HepG2 (cell line): ENCODE results near the gene KIF22. TPM values are rescaled to one million over a fixed set of nuclear protein-coding genes. Genes with fewer than 3 reads are reported as not detected.

Source experiments
- HOXD1 ChIP-seq: sonication (generic); formaldehyde crosslinking; IDR thresholded peaks from 2 replicates; pipeline ENCODE4 v1.5.0; 2020; ENCODE audit warnings: missing genetic modification reagents
- ISX ChIP-seq: sonication (generic); formaldehyde crosslinking; conservative IDR thresholded peaks from 2 replicates; pipeline ENCODE4 v1.5.0; 2020; ENCODE audit warnings: missing genetic modification reagents
- MED1 ChIP-seq: sonication (generic); formaldehyde crosslinking; IDR thresholded peaks from 2 replicates; pipeline ENCODE4 v1.4.0; 2020; ENCODE audit warnings: missing genetic modification reagents
- MXI1 ChIP-seq: IDR thresholded peaks from 3 replicates; pipeline ENCODE4 v1.6.1; 2012; ENCODE audit warnings: low read depth, low read length, inconsistent platforms, borderline replicate concordance
- NFKB2 ChIP-seq: sonication (generic); formaldehyde crosslinking; IDR thresholded peaks from 2 replicates; pipeline ENCODE4 v1.4.0; 2020; ENCODE audit warnings: missing genetic modification reagents, borderline replicate concordance
- NFKBIZ ChIP-seq: IDR thresholded peaks from 2 replicates; pipeline ENCODE4 v1.6.1; 2018; ENCODE audit warnings: missing genetic modification reagents, missing compliant biosample characterization
- NR2F2 ChIP-seq: IDR thresholded peaks from 2 replicates; pipeline ENCODE4 v1.6.1; 2012; ENCODE audit warnings: low read depth, inconsistent platforms, borderline replicate concordance
- ZFYVE20 ChIP-seq: sonication (generic); formaldehyde crosslinking; IDR thresholded peaks from 2 replicates; pipeline ENCODE4 v1.8.0; 2023; ENCODE audit warnings: low read depth, mild to moderate bottlenecking, moderate library complexity, missing genetic modification reagents, borderline replicate concordance
- ZNF24 ChIP-seq: fragments of 450-650 bp; IDR thresholded peaks from 2 replicates; pipeline ENCODE4 v1.6.1; 2017; ENCODE audit warnings: antibody characterized with exemption, mild to moderate bottlenecking
- ZNF317 ChIP-seq: sonication (generic); formaldehyde crosslinking; IDR thresholded peaks from 2 replicates; pipeline ENCODE4 v1.5.0; 2020; ENCODE audit warnings: mild to moderate bottlenecking, missing genetic modification reagents
- ZNF333 ChIP-seq: sonication (generic); formaldehyde crosslinking; IDR thresholded peaks from 2 replicates; pipeline ENCODE4 v1.4.0; 2020; ENCODE audit warnings: mild to moderate bottlenecking, missing genetic modification reagents, borderline replicate concordance
- ZNF335 ChIP-seq: sonication (generic); formaldehyde crosslinking; IDR thresholded peaks from 2 replicates; pipeline ENCODE4 v1.4.0; 2020; ENCODE audit warnings: missing genetic modification reagents
- ZNF510 ChIP-seq: sonication (generic); formaldehyde crosslinking; IDR thresholded peaks from 2 replicates; pipeline ENCODE4 v1.4.0; 2020; ENCODE audit warnings: low read depth, mild to moderate bottlenecking, missing genetic modification reagents
- ZNF678 ChIP-seq: sonication (generic); formaldehyde crosslinking; IDR thresholded peaks from 2 replicates; pipeline ENCODE4 v1.4.0; 2020; ENCODE audit warnings: mild to moderate bottlenecking, missing genetic modification reagents
- ZNF792 ChIP-seq: IDR thresholded peaks from 2 replicates; pipeline ENCODE4 v1.6.1; 2016
- polyA plus RNA-seq, 8 experiments: library from polyadenylated mRNA; depleted of rRNA in 3 of 8; stranded (reverse) in 7 of 8; unstranded in 1 of 8; fragments of >200 nt; fragmentation: Illumina TruSeq in 4 of 8; extraction: Trizol in 4 of 8; gene quantifications; 2 replicates each; pipeline versions ENCODE4 v1.2.1 to v1.2.3, GENCODE V29; 2011 to 2016; ENCODE audit warnings: low read depth in 4 of 8, missing spikeins in 1 of 8, mixed read lengths in 1 of 8; ENCODE audit not compliant: insufficient read depth in 1 of 8
- total RNA-seq, 5 experiments: library from RNA; depleted of rRNA; stranded (reverse); fragments of >200 nt; fragmentation: Illumina TruSeq; extraction: Trizol; gene quantifications; 2 replicates each; pipeline ENCODE4 v1.2.3, GENCODE V29; 2016; ENCODE audit warnings: low read depth in 1 of 5
- TF ChIP-seq, protein P1 (sequence below): sonication (generic); formaldehyde crosslinking; IDR thresholded peaks from 2 replicates; pipeline ENCODE4 v1.8.0; 2022; ENCODE audit warnings: mild to moderate bottlenecking, missing genetic modification reagents, moderate library complexity
- TF ChIP-seq, protein P2 (sequence below): sonication (generic); formaldehyde crosslinking; IDR thresholded peaks from 2 replicates; pipeline ENCODE4 v1.5.1; 2020; ENCODE audit warnings: missing genetic modification reagents, mild to moderate bottlenecking, borderline replicate concordance
- TF ChIP-seq, protein P3 (sequence below): IDR thresholded peaks from 2 replicates; pipeline ENCODE4 v1.6.1; 2018; ENCODE audit warnings: missing genetic modification reagents
- TF ChIP-seq, protein P4 (sequence below): IDR thresholded peaks from 2 replicates; pipeline ENCODE4 v1.6.1; 2016; ENCODE audit warnings: low read depth, borderline replicate concordance
- TF ChIP-seq, protein P5 (sequence below): IDR thresholded peaks from 2 replicates; pipeline ENCODE4 v1.6.1; 2018; ENCODE audit warnings: missing genetic modification reagents, mild to moderate bottlenecking, missing compliant biosample characterization
- TF ChIP-seq, protein P6 (sequence below): IDR thresholded peaks from 2 replicates; pipeline ENCODE4 v1.6.1; 2016

The KIF22 gene
- total and polyA plus RNA-seq, 2 of the 13 experiments (the other 11 are each of a cell fraction or from before 2014, with no cell fraction given): 95.8 to 118 TPM

DNA sequence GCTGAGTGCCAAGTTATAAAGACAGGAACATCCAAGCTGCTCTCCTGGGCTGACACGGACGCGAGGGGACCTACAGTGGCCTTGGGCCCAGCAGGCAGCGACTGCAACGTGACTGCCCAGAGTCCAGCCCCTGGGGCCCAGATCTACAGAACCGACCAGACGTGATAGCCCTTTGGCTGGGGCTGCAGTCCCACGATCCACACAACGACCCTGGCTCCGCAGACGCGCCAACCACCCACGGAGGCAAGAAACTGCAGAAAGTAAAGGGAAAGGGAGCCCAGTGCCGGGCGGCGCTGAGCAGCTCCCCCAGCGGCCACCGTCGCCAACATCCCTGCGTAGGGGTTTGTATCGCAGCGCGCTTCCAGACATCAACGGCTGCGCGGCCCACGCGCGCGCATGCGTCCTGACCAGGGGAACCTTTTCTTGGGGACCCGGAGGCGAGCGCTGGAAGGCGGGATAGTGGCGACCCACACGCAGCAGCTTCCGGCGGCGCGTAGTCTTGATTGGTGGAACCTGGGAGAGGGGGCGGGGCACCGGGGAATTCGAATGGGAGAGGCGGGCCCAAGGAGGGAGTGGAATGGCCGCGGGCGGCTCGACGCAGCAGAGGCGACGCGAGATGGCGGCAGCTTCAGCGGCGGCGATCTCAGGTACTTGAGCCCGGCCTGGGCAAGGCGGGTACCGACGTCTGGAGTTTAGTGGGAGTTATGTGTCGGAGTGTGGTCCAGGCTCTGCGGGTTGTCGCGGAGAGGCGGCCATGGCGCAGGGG lies at the start of gene KIF22 (continued):
- TF ChIP-seq, protein P1, sequence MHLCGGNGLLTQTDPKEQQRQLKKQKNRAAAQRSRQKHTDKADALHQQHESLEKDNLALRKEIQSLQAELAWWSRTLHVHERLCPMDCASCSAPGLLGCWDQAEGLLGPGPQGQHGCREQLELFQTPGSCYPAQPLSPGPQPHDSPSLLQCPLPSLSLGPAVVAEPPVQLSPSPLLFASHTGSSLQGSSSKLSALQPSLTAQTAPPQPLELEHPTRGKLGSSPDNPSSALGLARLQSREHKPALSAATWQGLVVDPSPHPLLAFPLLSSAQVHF (CRISPR knock-in tag): peak; percentile 67
- TF ChIP-seq ZNF317 (CRISPR knock-in tag): peak; percentile 80
- TF ChIP-seq NFKBIZ (CRISPR knock-in tag): no peak
- TF ChIP-seq ZFYVE20 (CRISPR knock-in tag): no peak; the same call in 1 of the 2 replicates
- TF ChIP-seq, protein P2, sequence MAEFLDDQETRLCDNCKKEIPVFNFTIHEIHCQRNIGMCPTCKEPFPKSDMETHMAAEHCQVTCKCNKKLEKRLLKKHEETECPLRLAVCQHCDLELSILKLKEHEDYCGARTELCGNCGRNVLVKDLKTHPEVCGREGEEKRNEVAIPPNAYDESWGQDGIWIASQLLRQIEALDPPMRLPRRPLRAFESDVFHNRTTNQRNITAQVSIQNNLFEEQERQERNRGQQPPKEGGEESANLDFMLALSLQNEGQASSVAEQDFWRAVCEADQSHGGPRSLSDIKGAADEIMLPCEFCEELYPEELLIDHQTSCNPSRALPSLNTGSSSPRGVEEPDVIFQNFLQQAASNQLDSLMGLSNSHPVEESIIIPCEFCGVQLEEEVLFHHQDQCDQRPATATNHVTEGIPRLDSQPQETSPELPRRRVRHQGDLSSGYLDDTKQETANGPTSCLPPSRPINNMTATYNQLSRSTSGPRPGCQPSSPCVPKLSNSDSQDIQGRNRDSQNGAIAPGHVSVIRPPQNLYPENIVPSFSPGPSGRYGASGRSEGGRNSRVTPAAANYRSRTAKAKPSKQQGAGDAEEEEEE (CRISPR knock-in tag): no peak
- TF ChIP-seq NR2F2: no peak; the same call in 1 of the 2 replicates
- TF ChIP-seq HOXD1 (CRISPR knock-in tag): peak; percentile 64
- TF ChIP-seq MXI1: peak; percentile 92
- TF ChIP-seq ISX (CRISPR knock-in tag): 0 out of 2 replicates have a peak, but pooled peaks have one; percentile 52
- TF ChIP-seq, protein P3, sequence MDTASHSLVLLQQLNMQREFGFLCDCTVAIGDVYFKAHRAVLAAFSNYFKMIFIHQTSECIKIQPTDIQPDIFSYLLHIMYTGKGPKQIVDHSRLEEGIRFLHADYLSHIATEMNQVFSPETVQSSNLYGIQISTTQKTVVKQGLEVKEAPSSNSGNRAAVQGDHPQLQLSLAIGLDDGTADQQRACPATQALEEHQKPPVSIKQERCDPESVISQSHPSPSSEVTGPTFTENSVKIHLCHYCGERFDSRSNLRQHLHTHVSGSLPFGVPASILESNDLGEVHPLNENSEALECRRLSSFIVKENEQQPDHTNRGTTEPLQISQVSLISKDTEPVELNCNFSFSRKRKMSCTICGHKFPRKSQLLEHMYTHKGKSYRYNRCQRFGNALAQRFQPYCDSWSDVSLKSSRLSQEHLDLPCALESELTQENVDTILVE (CRISPR knock-in tag): peak; percentile 78
- TF ChIP-seq, protein P4, sequence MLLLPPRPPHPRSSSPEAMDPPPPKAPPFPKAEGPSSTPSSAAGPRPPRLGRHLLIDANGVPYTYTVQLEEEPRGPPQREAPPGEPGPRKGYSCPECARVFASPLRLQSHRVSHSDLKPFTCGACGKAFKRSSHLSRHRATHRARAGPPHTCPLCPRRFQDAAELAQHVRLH: peak; percentile 95; the same call in 1 of the 2 replicates
- TF ChIP-seq MED1 (CRISPR knock-in tag): peak; percentile 86
- TF ChIP-seq, protein P5, sequence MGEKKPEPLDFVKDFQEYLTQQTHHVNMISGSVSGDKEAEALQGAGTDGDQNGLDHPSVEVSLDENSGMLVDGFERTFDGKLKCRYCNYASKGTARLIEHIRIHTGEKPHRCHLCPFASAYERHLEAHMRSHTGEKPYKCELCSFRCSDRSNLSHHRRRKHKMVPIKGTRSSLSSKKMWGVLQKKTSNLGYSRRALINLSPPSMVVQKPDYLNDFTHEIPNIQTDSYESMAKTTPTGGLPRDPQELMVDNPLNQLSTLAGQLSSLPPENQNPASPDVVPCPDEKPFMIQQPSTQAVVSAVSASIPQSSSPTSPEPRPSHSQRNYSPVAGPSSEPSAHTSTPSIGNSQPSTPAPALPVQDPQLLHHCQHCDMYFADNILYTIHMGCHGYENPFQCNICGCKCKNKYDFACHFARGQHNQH (CRISPR knock-in tag): peak; percentile 88
- peak; percentile 76; the same call in 1 of the 2 replicates for TF ChIP-seq ZNF792
- no peak; the same call in 1 of the 2 replicates for TF ChIP-seq ZNF678 (CRISPR knock-in tag)
- 0 out of 2 replicates have a peak, but pooled peaks have one; percentile 57 for TF ChIP-seq NFKB2 (CRISPR knock-in tag)
- TF ChIP-seq, protein P6, sequence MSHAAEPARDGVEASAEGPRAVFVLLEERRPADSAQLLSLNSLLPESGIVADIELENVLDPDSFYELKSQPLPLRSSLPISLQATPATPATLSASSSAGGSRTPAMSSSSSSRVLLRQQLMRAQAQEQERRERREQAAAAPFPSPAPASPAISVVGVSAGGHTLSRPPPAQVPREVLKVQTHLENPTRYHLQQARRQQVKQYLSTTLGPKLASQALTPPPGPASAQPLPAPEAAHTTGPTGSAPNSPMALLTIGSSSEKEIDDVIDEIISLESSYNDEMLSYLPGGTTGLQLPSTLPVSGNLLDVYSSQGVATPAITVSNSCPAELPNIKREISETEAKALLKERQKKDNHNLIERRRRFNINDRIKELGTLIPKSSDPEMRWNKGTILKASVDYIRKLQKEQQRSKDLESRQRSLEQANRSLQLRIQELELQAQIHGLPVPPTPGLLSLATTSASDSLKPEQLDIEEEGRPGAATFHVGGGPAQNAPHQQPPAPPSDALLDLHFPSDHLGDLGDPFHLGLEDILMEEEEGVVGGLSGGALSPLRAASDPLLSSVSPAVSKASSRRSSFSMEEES: peak; percentile 59
- 0 out of 2 replicates have a peak, but pooled peaks have one; percentile 19 for TF ChIP-seq ZNF333
- 0 out of 2 replicates have a peak, but pooled peaks have one; percentile 51 for TF ChIP-seq ZNF335 (CRISPR knock-in tag)
- TF ChIP-seq ZNF24: no peak
- TF ChIP-seq ZNF510 (CRISPR knock-in tag): 0 out of 2 replicates have a peak, but pooled peaks have one; percentile 50
